T-helper 22 cell (primary cell): ENCODE measurements around the gene KATNB1.
"Not testable (repeated sequence)": the region's sequence is repeated elsewhere in the genome, so short reads cannot be mapped to it uniquely, and the experiment has no call there.

Source experiments
- DNase-seq: peaks from one replicate; pipeline ENCODE4 v3.0.0-alpha.2; 2020; ENCODE audit warnings: low read depth

The KATNB1 gene

DNA sequence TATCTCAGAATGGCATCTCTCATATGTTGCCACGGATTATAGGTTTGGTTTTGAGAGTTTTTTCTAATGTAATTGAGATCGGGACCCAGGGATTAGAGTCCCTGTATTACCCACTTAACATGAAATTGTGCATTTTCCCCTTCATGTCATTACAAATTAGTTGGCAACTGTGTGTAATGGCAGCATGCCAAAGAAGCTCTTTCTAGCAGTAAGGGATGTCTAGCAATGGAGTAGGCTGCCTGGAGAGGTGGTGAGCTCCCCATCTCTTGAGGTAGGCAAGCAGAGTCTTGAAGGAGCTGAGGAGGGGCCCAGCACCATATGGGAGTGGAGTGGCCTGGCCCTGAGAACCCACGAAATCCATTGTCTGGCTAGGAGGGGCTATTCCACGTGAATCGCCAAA, 10.0 kb upstream of the KATNB1 start:
- DNase-seq: no peak

DNA sequence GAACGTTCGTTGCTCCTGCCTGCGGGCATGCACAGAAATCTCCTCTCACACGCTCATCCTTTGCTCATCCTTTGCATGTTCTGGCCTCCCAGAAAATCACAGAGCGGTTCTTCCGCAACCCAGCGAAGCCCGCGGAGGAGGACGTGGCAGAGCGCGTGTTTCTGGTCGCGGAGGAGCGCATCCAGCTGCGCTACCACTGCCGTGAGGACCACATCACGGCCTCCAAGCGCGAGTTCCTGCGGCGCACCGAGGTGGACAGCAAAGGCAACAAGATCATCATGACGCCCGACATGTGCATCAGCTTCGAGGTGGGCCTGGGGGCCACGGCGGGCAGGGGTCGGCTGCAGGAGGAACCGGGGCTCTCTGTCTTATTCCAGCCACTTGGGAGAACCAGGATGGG, 9.6 kb upstream of the KATNB1 start:
- no peak for DNase-seq

DNA sequence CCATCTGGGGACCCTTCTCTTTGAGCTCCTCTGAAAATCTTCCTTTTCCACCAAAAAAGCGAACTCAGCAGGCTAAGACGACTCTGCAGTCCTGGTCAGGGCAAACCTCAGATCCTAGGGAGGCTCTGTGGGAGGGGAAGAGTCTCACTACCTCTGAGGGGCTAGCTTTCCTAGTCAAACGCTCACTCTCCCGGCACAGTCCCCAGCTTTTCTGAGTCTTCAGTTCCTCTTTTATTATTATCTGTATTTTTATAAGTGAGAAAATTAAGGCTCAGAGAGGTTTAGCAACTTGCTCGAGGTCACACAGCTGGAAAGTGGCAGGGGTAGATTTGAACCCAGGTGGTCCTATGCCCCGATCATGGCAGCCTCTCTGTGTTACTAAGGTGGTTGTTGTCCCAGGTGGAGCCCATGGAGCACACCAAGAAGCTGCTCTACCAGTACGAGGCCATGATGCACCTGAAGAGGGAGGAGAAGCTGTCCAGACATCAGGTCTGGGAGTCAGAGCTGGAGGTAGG, 9.1 kb upstream of the KATNB1 start:
- DNase-seq: no peak

DNA sequence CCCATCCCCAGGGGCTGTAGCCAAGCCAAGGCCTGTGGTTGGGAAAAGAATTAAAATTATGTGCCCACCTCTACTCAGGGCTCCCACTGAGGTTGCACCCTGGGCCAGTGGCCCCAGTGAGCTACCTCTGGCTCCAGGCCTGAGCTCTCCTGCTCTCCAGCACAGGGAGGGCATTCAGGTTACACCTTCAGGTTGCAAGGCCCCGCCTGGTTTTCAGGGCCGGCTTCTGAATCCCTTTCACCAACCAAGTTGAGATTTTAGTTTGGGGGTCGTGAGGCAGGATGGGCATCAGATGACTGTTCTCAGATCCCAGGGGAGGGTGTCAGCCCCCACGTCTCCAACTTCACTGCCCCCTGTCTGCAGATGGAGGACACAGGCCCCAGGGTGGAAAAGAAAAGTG, 8.0 kb upstream of the KATNB1 start:
- DNase-seq: no peak

DNA sequence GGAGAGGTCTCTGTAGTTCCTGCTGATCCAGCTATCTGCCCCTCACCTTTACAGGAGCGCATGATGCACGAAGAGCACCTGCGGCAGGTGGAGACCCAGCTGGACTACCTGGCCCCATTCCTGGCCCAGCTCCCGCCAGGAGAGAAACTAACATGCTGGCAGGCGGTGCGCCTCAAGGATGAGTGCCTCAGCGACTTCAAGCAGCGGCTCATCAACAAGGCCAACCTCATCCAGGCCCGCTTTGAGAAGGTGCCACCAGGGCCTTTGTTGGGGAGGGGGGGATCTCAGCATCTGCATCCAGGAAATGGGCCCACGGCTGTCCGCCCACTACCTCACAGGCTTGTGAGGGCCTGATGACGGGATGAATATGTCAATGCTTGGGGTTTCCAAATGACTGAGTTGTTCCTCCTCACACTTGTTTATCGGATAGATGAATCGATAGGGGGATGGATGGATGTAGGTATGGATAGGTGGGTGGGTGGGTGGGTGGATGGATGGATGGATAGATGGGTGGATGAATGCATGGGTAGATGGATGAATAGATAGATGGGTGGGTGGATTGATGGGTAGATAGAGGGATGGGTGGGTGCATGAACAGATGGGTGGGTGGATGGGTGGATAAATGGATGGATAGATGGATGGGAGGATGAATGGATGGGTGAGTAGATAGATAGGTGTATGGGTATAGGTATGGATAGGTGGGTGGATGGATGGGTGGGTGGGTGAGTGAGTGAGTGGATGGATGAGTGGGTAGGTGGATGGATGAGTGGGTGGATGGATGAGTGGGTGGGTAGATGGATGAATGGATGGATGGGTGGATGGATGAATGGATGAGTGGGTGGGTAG, 7.0 kb upstream of the KATNB1 start:
- no peak for DNase-seq

DNA sequence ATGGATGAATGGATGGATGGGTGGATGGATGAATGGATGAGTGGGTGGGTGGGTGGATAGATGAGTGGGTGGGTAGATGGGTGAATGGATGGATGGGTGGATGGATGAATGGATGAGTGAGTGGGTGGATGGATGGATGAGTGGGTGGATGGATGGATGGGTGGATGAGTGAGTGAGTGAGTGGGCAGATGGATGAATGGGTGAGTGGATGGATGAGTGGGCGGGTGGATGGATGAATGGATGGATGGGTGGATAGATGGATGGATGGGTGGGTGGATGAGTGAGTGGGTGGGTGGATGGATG, 6.4 kb upstream of the KATNB1 start:
- no peak for DNase-seq

DNA sequence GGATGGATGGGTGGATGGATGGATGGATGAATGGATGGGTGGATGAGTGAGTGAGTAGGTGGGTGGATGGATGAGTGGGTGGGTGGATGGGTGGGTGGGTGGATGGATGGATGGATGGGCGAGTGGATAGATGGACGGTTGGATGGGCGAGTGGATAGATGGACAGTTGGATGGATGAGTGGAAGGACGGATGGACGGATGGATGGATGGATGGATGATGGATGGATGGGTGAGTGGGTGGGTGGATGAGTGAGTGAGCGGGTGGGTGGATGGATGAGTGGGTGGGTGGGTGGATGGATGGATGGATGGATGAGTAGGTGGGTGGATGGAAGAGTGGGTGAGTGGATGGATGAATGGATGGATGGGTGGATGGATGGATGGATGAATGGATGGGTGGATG, 5.7 kb upstream of the KATNB1 start:
- DNase-seq: not testable (repeated sequence)

DNA sequence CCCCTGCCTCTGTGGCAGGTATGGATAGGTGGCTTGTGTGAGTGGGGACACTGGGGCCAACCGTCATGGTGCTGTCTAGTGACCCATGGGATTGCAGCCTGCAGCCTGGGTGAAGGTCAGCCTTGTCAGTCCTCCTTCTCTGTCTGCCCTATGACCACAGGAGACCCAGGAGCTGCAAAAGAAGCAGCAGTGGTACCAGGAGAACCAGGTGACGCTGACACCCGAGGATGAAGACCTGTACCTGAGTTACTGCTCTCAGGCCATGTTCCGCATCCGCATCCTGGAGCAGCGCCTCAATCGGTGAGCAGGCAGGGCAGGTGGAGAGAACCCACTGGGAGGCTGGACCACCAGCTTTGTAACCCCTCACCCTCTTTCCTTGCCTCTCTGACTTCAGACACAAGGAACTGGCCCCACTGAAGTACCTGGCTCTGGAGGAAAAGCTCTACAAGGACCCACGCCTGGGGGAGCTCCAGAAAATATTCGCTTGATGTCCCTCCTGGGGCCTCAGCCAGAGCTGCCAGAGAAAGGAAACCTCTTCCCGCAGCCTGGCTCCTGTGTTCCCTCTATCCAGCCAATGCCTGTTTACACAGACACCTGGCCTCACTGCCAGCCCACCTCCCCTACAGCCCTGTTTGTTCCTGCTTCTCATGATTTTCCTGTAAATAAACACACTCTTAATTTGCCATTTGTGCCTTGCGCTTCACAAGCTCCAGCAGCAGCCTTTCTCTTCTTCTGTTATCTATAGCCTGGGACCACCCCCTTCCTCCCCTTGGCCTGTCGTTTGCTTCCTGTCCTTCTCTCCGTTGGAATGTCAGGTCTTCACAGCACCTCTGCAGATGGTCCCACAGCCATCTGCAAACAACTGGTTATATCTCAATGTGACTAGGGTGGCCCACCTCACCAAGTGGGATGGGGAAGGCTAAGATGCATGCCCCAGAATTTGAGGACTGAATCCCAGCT, 4.5 kb upstream of the KATNB1 start:
- DNase-seq: no peak

DNA sequence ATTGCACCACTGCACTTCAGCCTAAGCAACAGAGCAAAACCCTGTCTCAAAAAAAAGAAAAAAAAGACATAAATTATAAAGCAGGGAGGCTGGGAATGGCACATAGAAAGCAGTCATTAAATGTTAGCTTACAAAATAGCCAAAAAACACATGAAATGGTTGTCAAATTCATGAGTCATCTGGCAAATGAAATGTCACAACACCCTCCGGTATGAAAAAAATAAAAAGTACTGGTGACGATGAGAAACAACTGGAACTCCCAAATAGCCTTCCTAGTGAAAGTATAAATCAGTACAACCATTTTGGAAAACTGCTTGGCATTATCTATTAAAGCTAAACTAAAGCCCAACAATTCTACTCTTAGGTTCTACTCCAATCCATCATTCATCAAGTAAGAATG, 3.5 kb upstream of the KATNB1 start:
- no peak for DNase-seq

DNA sequence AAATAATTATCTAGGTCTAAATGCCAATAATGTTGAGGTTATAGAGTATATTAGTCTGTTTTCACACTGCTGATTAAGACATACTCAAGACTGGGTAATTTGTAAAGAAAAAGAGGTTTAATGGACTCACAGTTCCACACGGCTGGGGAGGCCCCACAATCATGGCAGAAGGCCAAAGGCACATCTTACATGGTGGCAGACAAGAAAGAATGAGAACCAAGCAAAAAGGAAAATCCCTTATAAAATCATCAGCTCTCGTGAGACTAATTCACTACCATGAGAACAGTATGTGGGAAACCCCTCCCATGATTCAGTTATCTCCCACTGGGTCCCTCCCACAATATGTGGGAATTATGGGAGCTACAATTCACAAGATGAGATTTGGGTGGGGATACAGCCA, 2.9 kb upstream of the KATNB1 start:
- DNase-seq: no peak

DNA sequence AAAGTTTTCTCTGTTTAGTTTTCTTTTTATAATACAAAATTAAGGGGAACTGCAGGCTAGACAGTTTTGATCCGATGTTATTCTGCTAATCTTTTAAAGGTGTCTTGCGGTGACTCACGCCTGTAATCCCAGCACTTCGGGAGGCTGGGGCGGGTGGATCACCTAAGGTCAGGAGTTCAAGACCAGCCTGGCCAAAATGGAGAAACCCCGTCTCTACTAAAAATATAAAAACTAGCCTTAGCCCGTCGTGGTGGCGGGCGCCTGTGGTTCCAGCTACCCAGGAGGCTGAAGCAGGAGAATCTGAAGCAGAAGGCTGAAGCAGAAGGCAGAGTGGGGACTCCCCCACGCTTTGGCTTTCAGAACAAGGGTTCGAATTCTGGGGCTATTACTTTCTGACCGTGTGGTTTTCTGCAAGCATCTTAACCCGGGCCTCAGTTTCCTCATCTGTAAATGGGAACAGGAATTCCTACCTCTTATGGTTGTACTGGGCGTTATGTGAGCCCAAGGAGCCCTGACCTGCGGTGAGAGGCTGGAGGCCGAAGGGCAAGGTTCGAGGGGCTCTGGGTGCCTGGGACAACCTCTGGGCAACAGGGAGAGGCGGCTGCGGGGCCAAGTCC, 1.2 kb upstream of the KATNB1 start:
- no peak for DNase-seq

DNA sequence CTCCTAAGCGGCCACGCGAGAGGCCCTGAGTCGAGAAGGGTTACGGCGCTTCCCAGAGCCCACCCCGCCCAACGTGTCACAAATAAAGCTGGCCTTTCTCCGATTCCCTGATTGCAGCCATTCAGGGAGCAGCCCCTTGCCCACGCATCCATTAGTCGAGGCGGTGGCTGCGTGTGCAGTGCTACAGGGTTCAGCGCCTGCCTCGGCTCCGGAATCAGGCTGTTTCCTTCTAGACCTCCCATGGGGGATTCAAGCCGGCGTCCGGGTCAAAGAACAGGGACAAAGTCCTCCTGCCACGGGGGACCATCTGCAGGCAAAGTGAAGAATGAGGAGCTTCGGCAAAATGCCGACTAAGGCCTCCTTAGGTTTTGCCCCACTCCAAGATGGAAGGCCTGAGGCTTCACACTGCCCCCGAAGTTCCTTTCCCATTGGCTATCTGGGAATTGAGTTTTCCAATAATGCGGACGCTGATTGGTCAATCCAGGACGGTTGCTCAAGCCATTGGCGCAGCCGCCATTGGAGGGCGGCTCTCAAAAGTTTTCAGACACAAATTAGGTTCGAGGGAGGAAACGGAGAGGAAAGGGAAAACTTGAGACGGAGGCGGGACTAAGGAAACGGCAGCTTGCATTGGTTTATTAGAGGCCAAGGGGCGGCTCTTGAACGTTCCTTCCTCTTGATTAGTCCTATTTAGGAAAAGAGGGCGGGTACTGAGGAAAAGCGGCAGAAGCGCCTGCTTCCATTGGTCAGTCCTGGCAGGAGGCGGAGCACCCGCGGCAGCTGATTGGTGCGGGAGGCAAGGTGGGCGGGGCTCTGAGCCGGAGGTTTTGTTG, 430 bp upstream of the KATNB1 start:
- peak; percentile 96 for DNase-seq

DNA sequence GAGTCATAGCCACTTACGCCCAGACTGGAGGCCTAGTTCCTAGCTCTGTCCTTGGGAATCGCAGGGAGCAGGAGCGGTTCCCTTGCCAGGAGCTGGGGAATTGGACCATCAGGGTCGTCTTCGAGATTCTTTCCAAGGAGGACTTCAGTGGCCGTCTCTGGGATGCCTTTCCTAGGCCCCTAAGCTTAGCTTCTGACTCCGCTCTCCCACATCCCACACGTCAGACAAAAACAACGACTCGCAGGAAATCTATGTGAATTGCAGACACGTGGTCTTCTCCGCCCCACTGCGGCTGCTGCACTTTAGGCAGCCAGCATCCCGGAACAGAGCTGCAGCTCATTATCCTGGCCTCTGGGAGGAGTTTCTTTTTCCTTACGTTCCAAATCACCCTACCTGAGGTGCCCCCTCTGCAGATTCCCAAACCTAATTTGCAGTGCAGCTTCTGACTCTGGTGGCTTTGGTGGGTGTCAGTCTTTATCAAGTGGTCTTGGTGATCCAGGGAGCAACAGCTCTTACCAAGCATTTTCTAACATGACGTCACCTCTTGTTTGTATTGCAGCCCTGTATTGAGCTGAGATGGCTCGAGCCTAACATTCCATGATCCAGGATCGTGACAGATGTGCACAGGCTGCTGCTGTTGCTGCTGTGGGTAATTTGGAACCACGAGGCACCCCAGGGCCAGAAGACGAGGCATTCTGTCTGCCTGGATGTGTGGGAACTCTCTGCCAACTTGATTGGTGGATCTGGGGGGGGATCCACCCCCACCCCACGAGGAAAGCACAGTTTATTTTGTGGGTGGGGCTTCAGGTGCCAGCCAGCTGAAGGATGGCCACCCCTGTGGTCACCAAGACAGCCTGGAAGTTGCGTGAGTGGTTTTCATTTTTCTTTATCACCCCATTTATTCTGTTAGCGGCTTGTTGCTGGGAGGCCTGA, 1.1 kb downstream of the KATNB1 start:
- DNase-seq: peak; percentile 13

DNA sequence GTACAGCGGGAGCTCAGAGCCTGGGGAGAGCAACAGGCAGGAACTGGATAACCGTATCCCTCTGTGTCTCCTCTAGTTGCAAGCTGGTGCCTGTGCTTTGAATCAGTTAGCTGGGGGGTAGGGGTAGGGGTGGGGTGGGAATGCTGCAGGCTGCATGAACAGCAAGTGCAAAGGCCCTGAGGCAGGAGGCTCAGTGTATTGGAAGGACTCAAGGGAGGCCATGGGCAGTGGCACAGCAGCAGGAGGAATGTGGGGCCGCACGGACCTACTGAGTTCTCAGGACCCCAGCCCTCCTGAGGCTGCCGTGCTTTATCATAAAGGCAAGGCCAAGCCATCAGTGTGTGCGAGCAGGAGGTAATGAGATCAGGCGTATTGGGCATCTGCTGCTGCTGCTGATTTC, 3.3 kb downstream of the KATNB1 start:
- no peak for DNase-seq

DNA sequence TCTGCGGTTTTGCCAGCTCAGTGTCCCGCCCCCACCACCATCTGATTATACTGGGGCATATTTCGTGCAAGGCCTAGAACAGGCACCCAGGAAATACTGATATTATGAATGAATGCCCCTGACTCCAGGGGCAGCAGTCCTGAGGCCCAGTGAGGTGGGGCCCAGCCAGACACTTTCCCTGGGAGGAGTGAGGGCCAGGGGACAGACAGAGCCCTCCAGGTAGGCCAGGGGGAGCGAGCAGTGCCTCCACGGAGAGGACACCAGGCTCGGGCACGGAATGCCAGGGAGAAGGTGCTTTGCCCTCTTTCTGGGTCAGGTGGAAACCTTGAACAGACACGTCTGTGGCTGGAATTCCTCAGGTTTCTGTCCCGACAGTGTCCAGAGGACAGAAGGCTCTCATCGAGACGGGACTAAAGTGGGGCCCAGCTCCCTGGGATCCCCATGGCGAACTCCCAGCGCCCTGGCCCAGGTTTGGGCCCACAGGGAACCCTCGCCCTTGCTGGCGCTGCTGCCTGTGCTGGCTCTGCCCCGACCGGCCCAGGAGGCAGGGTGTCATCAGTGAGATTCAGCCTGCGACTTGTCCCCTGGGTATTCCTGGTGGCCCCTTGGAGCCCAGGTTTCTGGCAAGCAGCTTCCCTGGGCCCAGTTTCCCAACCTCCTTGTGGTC, 4.3 kb downstream of the KATNB1 start:
- DNase-seq: no peak

DNA sequence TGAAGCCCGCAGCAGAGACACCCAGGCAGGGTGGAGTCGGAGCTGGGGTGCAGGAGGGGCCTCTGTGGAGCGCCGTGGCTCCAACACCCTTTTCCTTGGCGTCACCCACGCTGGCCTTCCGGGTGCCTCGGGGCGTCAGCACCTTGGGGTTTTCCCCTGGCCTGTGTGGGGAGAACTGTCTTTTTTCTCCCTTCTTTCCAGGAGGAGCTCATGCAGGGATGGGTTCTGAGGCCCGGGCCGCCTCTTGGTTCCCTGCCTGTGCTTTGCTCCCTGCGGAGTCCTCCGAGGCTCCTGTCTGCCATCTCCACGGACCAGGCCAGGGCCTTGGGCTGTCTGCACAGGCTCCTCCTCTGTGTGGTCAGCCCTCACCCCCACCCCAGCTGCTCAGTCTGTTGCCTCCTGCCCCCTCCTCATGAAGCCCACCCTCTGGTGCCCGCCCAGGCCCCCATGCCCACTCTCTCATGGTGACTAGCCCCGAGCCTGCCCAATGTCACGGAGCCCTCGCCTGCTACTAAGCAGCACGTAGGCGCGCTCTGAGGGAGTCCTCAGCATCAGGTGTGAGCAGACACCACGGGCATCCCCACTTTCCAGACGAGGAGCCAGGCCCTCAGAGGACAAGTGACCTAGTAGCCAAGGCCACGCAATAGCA, 5.0 kb downstream of the KATNB1 start:
- no peak for DNase-seq

DNA sequence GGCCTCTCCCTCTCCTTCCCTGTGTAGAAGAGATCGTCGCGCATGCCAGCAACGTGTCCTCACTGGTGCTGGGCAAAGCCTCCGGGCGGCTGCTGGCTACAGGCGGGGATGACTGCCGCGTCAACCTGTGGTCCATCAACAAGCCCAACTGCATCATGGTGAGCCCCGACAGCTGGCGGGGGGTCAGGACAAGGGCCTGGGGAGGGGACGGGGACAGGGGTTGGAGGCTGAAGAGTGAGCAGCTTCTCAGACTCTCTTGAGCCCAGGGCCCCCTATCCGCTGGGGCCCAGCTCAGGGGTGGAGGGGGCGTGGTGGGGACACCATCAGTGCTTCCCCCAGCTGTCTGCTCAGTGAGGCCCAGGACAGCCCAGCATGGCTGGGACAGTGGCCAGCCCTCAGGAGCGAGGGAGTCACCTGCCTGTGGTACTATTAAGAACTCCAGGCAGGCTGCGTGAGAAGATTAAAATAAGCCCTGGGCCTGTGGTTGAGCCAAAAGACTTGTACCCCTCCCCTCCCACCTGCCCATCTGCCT, 6.2 kb downstream of the KATNB1 start:
- no peak for DNase-seq

DNA sequence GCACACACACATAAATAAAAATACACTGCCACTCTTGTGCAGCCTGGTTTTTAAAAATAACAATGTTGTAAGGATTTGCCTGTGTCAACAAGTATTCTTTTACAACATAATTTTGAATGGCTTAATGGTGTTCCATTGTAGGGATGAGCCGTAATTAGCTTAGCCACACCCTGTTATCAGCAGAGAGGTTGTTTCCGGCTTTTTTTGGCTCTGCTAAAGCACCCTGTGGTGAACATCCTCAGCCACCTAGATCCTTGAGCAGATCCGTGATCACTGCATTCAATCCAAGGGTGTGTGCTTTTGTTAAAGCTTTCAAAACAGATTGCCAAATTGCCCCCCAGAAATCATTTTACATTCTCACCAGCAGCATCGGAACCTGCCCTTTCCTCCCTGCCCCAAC, 7.0 kb downstream of the KATNB1 start:
- no peak for DNase-seq

DNA sequence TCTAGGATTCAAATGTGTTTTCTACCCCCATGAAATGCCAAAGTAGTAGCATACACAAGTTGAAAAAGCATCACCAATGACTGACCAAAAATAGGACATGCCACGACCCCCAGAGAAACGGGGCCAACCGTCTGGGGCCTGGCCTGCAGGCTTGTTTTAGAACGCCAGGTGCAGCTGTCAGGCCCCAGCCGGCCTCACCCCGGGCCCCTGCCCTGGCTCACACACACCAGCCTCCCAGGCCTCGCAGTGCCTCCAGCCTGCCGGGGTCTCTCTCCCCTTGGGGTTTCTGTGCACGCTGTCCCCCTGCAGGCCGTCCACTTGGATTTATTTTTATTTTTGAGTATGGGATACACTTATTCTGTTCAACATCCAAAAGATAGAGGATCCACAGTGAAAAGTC, 7.9 kb downstream of the KATNB1 start:
- DNase-seq: no peak
